SK-N-SH (cell line): ENCODE measurements around the gene CDH23.

Source experiments
- CHD2 ChIP-seq: fragments of 150-350 bp; IDR thresholded peaks from 2 replicates; pipeline ENCODE4 v1.6.1; 2018; ENCODE audit warnings: low read length; ENCODE audit not compliant: partially characterized antibody
- ELF1 ChIP-seq: IDR thresholded peaks from 2 replicates; pipeline ENCODE4 v1.4.0; 2012
- EZH2phosphoT487 ChIP-seq: fragments of 200-600 bp; sonication (generic); IDR thresholded peaks from 2 replicates; pipeline ENCODE4 v1.6.1; 2017; ENCODE audit warnings: low read depth, mixed run types, mild to moderate bottlenecking, antibody characterized with exemption, moderate library complexity, borderline replicate concordance
- JUND ChIP-seq: IDR thresholded peaks from 2 replicates; pipeline ENCODE4 v1.4.0; 2012
- NFIC ChIP-seq: IDR thresholded peaks from 2 replicates; pipeline ENCODE4 v1.4.0; 2012; ENCODE audit warnings: borderline replicate concordance
- POLR2AphosphoS5 ChIP-seq: IDR thresholded peaks from 2 replicates; pipeline ENCODE4 v1.6.1; 2012; ENCODE audit warnings: low read depth, low read length
- SIN3A ChIP-seq: IDR thresholded peaks from 2 replicates; pipeline ENCODE4 v1.6.1; 2012; ENCODE audit warnings: low read depth, mild to moderate bottlenecking, low read length, moderate library complexity, borderline replicate concordance
- YY1 ChIP-seq: IDR thresholded peaks from 2 replicates; pipeline ENCODE4 v1.4.0; 2012; ENCODE audit warnings: low read depth, mild to moderate bottlenecking
- TF ChIP-seq, protein P1 (sequence below): fragments of 200-600 bp; sonication (generic); IDR thresholded peaks from 2 replicates; pipeline ENCODE4 v1.6.1; 2017; ENCODE audit warnings: antibody characterized with exemption, mild to moderate bottlenecking, moderate library complexity
- TF ChIP-seq, protein P2 (sequence below): IDR thresholded peaks from 2 replicates; pipeline ENCODE4 v1.4.0; 2012; ENCODE audit warnings: low read depth

- TF ChIP-seq JUND (no peak), POLR2AphosphoS5 (no peak), CHD2 (no peak), EZH2phosphoT487 (no peak), YY1 (no peak), NFIC (no peak), ELF1 (no peak), SIN3A (no peak)
- TF ChIP-seq, protein P1, sequence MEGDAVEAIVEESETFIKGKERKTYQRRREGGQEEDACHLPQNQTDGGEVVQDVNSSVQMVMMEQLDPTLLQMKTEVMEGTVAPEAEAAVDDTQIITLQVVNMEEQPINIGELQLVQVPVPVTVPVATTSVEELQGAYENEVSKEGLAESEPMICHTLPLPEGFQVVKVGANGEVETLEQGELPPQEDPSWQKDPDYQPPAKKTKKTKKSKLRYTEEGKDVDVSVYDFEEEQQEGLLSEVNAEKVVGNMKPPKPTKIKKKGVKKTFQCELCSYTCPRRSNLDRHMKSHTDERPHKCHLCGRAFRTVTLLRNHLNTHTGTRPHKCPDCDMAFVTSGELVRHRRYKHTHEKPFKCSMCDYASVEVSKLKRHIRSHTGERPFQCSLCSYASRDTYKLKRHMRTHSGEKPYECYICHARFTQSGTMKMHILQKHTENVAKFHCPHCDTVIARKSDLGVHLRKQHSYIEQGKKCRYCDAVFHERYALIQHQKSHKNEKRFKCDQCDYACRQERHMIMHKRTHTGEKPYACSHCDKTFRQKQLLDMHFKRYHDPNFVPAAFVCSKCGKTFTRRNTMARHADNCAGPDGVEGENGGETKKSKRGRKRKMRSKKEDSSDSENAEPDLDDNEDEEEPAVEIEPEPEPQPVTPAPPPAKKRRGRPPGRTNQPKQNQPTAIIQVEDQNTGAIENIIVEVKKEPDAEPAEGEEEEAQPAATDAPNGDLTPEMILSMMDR: no peak
- TF ChIP-seq, protein P2, sequence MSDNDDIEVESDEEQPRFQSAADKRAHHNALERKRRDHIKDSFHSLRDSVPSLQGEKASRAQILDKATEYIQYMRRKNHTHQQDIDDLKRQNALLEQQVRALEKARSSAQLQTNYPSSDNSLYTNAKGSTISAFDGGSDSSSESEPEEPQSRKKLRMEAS: no peak
Measured at GRCh38 chr10:71731791-71732190, 335.1 kb downstream of the CDH23 start.
